Measurements from ENCODE around the gene MELK.

DNA sequence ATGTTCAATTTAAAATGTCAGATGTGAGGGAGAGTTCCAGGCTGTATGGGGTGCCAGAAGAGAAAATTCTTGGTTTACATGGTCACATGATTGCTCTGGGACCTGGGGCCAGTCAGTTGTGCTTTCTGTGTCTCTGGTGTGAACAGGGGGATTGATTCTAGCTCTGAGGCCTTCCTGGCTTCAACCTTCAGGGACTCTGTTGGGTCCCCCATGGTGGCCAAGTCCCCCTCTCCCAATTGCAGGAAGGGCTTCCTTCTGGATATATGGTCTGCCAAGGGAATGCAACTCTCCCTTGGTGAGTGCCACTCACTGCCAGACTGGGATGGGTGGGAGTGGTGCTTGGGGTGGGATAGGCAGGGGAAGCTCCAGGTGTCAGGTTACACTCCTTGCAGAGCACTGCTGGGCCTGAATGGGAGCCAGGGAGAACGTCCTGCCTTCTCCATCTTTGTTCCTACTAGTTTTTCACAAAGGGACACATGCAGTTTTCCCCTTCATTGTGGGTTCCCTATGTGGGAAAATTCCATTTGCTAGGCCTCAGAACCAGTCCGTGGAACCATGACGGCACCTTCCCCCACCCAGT, 153.2 kb downstream of the MELK start:
- TF ChIP-seq, protein P1, sequence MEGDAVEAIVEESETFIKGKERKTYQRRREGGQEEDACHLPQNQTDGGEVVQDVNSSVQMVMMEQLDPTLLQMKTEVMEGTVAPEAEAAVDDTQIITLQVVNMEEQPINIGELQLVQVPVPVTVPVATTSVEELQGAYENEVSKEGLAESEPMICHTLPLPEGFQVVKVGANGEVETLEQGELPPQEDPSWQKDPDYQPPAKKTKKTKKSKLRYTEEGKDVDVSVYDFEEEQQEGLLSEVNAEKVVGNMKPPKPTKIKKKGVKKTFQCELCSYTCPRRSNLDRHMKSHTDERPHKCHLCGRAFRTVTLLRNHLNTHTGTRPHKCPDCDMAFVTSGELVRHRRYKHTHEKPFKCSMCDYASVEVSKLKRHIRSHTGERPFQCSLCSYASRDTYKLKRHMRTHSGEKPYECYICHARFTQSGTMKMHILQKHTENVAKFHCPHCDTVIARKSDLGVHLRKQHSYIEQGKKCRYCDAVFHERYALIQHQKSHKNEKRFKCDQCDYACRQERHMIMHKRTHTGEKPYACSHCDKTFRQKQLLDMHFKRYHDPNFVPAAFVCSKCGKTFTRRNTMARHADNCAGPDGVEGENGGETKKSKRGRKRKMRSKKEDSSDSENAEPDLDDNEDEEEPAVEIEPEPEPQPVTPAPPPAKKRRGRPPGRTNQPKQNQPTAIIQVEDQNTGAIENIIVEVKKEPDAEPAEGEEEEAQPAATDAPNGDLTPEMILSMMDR (IDR thresholded peaks at IDR 0.05): no peak
- no peak for TF ChIP-seq POLR2AphosphoS5 (IDR thresholded peaks at IDR 0.05)
